LoVo (cell line): ENCODE data around the gene CATSPER1.
A peak's percentile ranks its signal among the peaks of the same experiment; 100 is the strongest.
"Not testable (repeated sequence)": the region's sequence is repeated elsewhere in the genome, so short reads cannot be mapped to it uniquely, and the experiment has no call there.

Experiments
- DNase-seq: peaks from one replicate; pipeline ENCODE4 v3.0.0-alpha.2; 2016; ENCODE audit warnings: low spot score

Gene CATSPER1

DNA sequence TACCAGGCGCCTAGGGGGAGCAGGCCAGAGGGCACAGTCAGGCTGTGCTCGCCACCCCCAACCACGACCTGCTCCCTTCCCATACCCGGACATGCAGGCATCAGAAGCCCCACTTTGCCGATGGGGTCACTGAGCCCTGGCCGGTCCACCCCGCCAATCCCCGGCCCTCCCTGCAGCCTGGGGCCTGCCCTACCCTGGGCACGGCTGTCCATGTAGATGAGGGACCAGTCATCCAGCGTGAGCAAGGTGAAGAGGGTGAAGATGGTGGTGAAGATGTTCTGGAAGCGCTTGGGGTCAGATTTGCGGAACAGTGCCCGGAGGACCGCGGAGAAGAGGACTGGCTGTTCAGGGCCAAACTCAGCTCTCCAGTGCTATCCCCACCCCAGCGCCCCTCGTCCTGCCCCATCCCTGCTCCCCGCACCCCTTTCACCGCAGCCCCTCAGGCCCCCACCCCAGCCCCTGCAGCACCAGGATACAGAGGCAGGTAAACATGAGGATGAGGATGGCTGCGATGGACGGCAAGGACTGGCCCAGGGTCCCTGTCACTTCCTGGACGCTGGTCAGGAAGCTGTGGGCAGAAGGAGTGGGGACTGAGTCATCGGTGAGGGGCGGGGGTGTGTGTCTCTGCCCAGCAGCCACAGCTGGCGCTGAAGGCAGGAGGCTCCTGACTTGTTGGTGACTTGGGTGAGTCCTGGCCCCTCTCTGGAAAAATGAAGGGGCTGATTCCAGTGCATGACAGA is 5.5 kb downstream of the CATSPER1 start:
- peak; percentile 62 for DNase-seq

- no peak for DNase-seq
Observed at GRCh38 chr11:66020212-66020611, 6.1 kb downstream of the CATSPER1 start.

DNA sequence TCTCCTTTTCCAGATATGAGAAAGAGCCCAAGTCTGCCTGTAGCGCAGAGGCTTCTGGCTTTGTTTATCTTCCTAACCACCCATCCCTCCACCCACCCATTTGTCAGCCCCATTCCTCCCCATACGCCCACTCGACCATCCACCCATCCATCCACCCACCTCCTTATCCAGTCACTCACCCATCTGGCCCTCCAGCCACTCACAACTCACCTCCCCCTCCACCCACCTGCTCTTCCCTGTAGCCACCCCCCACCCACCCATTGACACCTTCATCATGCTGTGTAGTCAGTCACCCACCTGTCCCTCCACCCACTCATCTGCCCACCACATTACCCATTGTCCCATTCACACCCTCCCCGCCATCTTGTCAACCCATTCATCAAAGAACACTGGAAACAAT is 9.0 kb downstream of the CATSPER1 start:
- DNase-seq = no peak

DNA sequence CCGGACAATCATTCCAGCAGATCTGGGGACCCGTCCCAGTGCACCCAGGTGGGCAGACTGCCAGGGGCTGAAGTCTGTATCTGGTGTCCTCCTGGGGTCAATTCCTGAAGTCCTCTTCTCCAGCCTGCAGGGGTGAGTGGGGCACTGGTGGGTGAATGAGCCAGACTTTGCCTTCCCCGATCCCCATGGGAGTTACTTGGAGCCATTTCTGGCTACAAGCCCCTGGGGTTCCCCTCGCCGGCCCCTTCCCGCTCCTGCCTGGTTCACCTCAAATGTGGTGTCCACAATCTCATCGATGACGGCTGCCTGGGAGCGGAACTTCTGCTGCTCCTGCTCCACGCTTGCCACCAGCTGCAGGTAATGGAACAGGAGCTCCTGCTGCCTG is 9.5 kb downstream of the CATSPER1 start:
- no peak for DNase-seq

GRCh38 chr11:66015936-66016792 is 10.1 kb downstream of the CATSPER1 start:
- no peak for DNase-seq

DNA sequence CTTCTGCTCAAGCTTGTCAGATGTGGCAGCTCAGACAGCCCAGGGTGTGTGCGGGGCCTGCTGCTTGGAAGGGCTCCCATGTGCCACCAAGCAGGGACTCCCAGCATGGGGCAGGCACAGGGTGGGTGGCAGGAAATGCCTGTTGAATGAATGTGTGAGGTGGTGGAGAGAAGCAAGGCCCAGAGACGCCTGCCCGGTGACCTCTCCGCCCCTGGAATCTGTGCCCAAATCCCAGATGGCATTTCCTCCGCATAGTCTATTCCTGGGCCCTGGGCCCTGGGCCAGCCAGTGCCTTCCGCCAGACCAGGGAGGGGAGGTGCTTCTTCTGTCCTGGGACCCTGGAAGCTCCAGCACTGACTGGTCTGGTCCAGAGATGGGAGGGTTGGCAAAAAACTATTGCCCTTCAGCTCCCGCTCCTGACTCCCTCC is 10.8 kb downstream of the CATSPER1 start:
- peak; percentile 46 for DNase-seq

GRCh38 chr11:66014804-66015453 is 11.3 kb downstream of the CATSPER1 start:
- DNase-seq = no peak

DNA sequence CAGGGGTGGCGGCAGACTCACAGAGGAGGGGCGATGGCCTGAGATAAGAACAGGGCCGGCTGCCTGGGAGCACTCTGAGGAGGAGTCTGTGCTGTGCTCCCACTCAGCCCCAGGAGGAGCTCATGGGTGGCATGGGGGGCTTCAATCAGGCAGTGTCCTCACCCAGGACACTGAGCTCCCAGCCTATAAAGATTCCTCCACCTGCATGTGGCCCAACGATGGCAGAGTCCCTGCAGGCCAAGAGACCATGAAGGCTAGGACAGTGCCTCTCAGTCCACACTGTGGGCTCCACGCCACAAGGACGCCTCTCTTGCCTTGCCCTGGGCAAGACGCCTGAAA is 12.5 kb downstream of the CATSPER1 start:
- no peak for DNase-seq

GRCh38 chr11:66012946-66013761 is 13.1 kb downstream of the CATSPER1 start:
- DNase-seq = no peak

DNA sequence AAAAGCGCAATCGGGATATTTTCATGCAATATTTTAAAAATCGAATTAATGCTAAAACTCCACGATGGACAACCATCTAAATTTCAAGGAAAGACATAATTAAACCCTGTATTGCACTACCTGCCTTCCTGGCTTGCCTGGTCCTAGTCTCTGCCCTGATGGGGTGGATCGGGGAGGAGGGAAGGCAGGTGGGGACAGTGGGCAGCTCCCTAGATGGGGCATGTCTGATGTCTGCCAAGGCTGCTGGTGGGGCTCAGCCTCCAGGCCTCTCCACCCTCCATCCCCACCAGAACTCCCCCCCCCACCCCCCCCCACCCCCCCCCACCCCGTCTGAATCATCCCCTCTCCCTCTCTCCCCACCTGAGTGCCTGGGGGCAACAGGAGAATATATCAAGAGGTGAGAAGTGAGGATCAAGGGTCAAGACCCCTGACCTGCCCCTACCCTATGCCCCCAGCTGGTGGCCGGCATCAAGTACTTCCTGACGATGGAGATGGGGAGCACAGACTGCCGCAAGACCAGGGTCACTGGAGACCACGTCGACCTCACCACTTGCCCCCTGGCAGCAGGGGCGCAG is 13.8 kb downstream of the CATSPER1 start:
- no peak for DNase-seq

DNA sequence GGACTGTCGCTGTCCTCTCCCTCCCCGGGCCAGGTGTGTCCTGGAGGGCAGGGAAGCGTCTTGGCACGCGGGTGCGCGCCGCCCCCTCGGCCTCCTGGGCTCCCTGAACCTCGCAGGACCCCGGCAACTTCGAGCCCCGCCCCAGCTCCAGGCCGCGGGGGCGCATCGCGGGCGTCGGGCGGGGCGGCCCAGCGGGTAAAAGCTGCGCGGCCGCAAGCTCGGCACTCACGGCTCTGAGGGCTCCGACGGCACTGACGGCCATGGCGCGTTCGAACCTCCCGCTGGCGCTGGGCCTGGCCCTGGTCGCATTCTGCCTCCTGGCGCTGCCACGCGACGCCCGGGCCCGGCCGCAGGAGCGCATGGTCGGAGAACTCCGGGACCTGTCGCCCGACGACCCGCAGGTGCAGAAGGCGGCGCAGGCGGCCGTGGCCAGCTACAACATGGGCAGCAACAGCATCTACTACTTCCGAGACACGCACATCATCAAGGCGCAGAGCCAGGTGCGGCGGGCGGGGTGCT is 14.4 kb downstream of the CATSPER1 start, which contains the start of gene CST6:
Gene CST6, plus strand, starts transcription at position 224 of the 519 bp plus-strand sequence. Its CDS starts 37 bp downstream, at position 261.
- DNase-seq = no peak

- DNase-seq = peak; percentile 58
Observed at GRCh38 chr11:66011239-66011784, 15.0 kb downstream of the CATSPER1 start.

GRCh38 chr11:66010036-66010435 is 16.2 kb downstream of the CATSPER1 start:
- DNase-seq = not testable (repeated sequence)

- peak; percentile 38 for DNase-seq
Observed at GRCh38 chr11:66008468-66009101, 17.7 kb downstream of the CATSPER1 start.

GRCh38 chr11:66008095-66008467 is 18.2 kb downstream of the CATSPER1 start:
- no peak for DNase-seq

- no peak for DNase-seq
Observed at GRCh38 chr11:66007201-66007634, 19.1 kb downstream of the CATSPER1 start.

- no peak for DNase-seq
Observed at GRCh38 chr11:66006891-66007176, 19.4 kb downstream of the CATSPER1 start.

DNA sequence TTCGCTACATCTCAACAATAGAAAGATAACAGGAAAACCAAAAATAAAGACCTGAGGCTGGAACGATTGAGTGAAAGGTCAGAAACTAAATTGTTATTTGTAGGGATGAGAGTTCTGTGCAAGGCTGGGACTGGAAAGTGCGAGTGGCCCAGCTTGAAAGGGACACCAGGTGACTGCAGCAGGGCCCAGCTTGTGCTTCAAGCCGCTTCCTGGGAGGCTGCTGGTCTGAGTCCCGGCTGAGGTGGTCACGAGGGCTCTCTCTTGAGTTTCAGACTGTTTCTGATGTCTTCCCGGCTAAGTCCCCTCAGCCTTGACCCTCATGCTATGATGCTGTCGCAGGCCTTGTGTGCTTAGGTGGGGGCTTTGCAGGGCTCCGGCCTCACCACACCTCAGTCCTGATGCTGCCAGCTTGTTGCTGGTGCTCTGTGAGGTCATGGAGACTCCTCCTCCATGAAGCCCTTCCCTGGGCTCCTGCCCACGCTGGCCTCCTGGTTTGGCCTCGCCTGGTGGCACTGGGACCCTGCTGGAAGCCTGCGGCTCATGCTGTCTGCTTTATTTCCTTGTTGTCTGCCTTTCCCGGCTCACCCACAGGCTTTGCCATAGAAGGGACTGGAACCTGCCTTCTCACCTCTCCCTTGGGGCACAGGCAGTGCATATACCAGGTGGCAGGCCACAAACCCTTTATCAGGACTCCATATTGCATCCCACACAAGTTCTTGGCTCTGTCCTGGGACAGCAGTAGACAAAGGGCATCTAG is 20.0 kb downstream of the CATSPER1 start:
- no peak for DNase-seq

DNA sequence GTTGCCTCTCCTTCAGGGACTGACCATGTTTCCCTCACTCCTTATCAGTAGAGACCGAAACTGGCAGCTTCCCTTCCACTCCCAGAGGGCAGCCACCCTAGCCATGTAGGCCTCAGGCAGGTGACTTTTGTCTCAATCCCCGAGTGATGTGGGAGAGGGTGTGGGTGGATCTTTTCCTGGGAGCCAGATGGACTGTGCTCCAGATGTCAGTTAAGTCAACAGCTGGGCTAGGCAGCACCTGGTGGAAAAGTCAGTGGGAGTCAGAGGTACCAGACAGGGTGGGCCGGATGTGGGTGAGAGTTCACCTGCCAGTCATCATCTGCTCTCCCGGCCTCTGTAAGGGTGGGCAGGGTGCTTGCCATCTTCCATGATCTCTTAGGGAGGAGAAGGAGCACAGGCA is 22.1 kb downstream of the CATSPER1 start:
- DNase-seq = no peak

DNA sequence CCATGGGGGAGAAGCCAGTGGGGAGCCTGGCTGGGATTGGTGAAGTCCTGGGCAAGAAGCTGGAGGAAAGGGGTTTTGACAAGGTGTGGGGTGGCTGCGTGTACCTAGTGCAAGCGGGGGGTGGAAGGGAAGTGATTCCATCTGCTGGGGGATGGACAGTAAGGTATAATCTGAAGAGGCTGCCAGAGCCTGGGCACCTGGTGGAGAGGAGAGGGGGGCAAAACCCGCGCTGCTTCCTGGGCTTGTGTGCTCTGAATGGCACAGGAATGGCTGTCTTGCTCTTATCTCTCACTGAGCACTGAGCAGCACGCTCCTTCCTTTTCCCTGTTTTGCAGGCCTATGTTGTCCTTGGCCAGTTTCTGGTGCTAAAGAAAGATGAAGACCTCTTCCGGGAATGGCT is 23.0 kb downstream of the CATSPER1 start:
- no peak for DNase-seq
